A549 (cell line): Measurements from ENCODE around the gene UBE2D1. TPM values are rescaled to one million over a fixed set of nuclear protein-coding genes. Genes with fewer than 3 reads are reported as not detected.
A peak's percentile ranks its signal among the peaks of the same experiment; 100 is the strongest.

Experiments used
- ATAC-seq, 2 experiments: fragments of 200-7000 bp in 1 of 2; fragments of >200 bp in 1 of 2; cut with Nextera tagmentation in 1 of 2; cut with Tn5 transposase in 1 of 2; 3 replicates each; pipeline versions ENCODE4 v1.8.0 to v1.9.1; 2018 to 2020; ENCODE audit warnings: mild to moderate bottlenecking in 1 of 2, moderate library complexity in 1 of 2
- CTCF ChIA-PET: fragments of 300-600 bp; sonication (Branson Sonifier 250); formaldehyde crosslinking; extraction: SDS; loops from one replicate; lab custom pipeline; 2021; ENCODE audit warnings: antibody characterized with exemption, inconsistent platforms; lab: Yijun Ruan, JAX
- POLR2A ChIA-PET: fragments of 350-600 bp; formaldehyde crosslinking; extraction: SDS; loops from one replicate; lab custom pipeline; 2021; ENCODE audit warnings: antibody characterized with exemption, inconsistent platforms; lab: Yijun Ruan, JAX
- DNase-seq, 2 experiments: peaks; one replicate each; pipeline versions ENCODE4 v3.0.0 to v3.0.0-alpha.2; 2011 to 2016; ENCODE audit warnings: low read depth in 1 of 2, low spot score in 1 of 2
- FAIRE-seq: peaks from 2 replicates; lab custom pipeline; 2011; peaks lifted over from hg19 to GRCh38; lab: Jason Lieb, UNC
- H3K27ac ChIP-seq, 2 experiments: fragments of >200 bp; sonication (Bioruptor Twin); formaldehyde crosslinking; 3 replicates each; pipeline ENCODE4 v1.5.1; 2016 to 2017
- H3K4me1 ChIP-seq: fragments of >200 bp; sonication (Bioruptor Twin); formaldehyde crosslinking; 3 replicates; pipeline ENCODE4 v1.6.1; 2016
- H3K4me2 ChIP-seq: fragments of >200 bp; sonication (Bioruptor Twin); formaldehyde crosslinking; 3 replicates; pipeline ENCODE4 v1.6.1; 2016
- H3K4me3 ChIP-seq: fragments of >200 bp; sonication (Bioruptor Twin); formaldehyde crosslinking; 3 replicates; pipeline ENCODE4 v1.5.1; 2016
- H3K9me3 ChIP-seq: fragments of >200 bp; sonication (Bioruptor Twin); formaldehyde crosslinking; 3 replicates; pipeline ENCODE4 v1.6.1; 2016
- ATOH8 ChIP-seq: fragments of 250-450 bp; sonication (Bioruptor Pico); IDR thresholded peaks from 2 replicates; pipeline ENCODE4 v1.5.0; 2020; ENCODE audit warnings: low read depth, mild to moderate bottlenecking, moderate library complexity
- BHLHE40 ChIP-seq: IDR thresholded peaks from 2 replicates; pipeline ENCODE4 v1.6.1; 2012; ENCODE audit warnings: low read depth, low read length, inconsistent platforms
- CBX8 ChIP-seq: fragments of 200-600 bp; sonication (generic); IDR thresholded peaks from 2 replicates; pipeline ENCODE4 v1.6.1; 2016
- CEBPB ChIP-seq, 2 experiments: fragments of >200 bp in 1 of 2; sonication (Bioruptor Twin) in 1 of 2; formaldehyde crosslinking in 1 of 2; IDR thresholded peaks; 2 replicates each; pipeline ENCODE4 v1.6.1; 2012 to 2016
- E2F6 ChIP-seq: IDR thresholded peaks from 2 replicates; pipeline ENCODE4 v1.6.1; 2012; ENCODE audit warnings: low read depth, borderline replicate concordance
- EHF ChIP-seq: fragments of 250-450 bp; sonication (Bioruptor Pico); IDR thresholded peaks from 2 replicates; pipeline ENCODE4 v1.5.0; 2020; ENCODE audit warnings: mild to moderate bottlenecking
- ESRRA ChIP-seq: fragments of 150-350 bp; IDR thresholded peaks from 2 replicates; pipeline ENCODE4 v1.6.1; 2014; ENCODE audit warnings: mild to moderate bottlenecking, low read length, borderline replicate concordance
- FOSL2 ChIP-seq, 2 experiments: fragments of 450-650 bp in 1 of 2; fragments of >200 bp in 1 of 2; sonication (Bioruptor Twin) in 1 of 2; formaldehyde crosslinking; IDR thresholded peaks; 2 replicates each; pipeline versions ENCODE4 v1.5.0 to v1.6.1; 2016 to 2020; ENCODE audit warnings: mild to moderate bottlenecking in 1 of 2, moderate library complexity in 1 of 2
- HDAC2 ChIP-seq: fragments of 200-600 bp; sonication (generic); IDR thresholded peaks from 2 replicates; pipeline ENCODE4 v1.6.1; 2016
- HES2 ChIP-seq: fragments of >200 bp; sonication (Bioruptor Twin); formaldehyde crosslinking; IDR thresholded peaks from 2 replicates; pipeline ENCODE4 v1.6.1; 2016
- HEYL ChIP-seq: fragments of 250-450 bp; sonication (Bioruptor Pico); IDR thresholded peaks from 2 replicates; pipeline ENCODE4 v1.8.0; 2021; ENCODE audit warnings: mild to moderate bottlenecking, moderate library complexity
- HMGXB4 ChIP-seq: fragments of 250-450 bp; sonication (Bioruptor Pico); IDR thresholded peaks from 2 replicates; pipeline ENCODE4 v1.5.0; 2021; ENCODE audit warnings: mild to moderate bottlenecking, moderate library complexity, borderline replicate concordance
- HOXB13 ChIP-seq: fragments of 250-450 bp; sonication (Bioruptor Pico); IDR thresholded peaks from 2 replicates; pipeline ENCODE4 v1.5.0; 2020; ENCODE audit warnings: low read depth, mild to moderate bottlenecking, moderate library complexity
- HOXB5 ChIP-seq: fragments of 250-450 bp; sonication (Bioruptor Pico); IDR thresholded peaks from 2 replicates; pipeline ENCODE4 v1.5.0; 2020; ENCODE audit warnings: mild to moderate bottlenecking, moderate library complexity
- KDM1A ChIP-seq: fragments of 200-600 bp; sonication (generic); IDR thresholded peaks from 2 replicates; pipeline ENCODE4 v1.6.1; 2016; ENCODE audit warnings: low read depth, mild to moderate bottlenecking
- KDM5A ChIP-seq: fragments of 200-600 bp; sonication (generic); IDR thresholded peaks from 2 replicates; pipeline ENCODE4 v1.6.1; 2016; ENCODE audit warnings: antibody characterized with exemption, mild to moderate bottlenecking
- NR3C1 ChIP-seq: fragments of >200 bp; sonication (Bioruptor Twin); formaldehyde crosslinking; IDR thresholded peaks from 3 replicates; pipeline ENCODE4 v1.6.1; 2017
- POLR2AphosphoS2 ChIP-seq: conservative IDR thresholded peaks from 2 replicates; pipeline ENCODE4 v1.6.1; 2012; ENCODE audit warnings: low read length, improper control_type of control experiment, inconsistent platforms
- RAD21 ChIP-seq, 2 experiments: fragments of >200 bp in 1 of 2; sonication (Bioruptor Twin) in 1 of 2; formaldehyde crosslinking in 1 of 2; IDR thresholded peaks in 1 of 2; conservative IDR thresholded peaks in 1 of 2; 2 replicates in 1 of 2; 3 replicates in 1 of 2; pipeline ENCODE4 v1.6.1; 2012 to 2018; ENCODE audit warnings: inconsistent platforms in 1 of 2
- RARB ChIP-seq: fragments of 250-450 bp; sonication (Bioruptor Pico); IDR thresholded peaks from 2 replicates; pipeline ENCODE4 v1.8.0; 2021; ENCODE audit warnings: mild to moderate bottlenecking, moderate library complexity
- REST ChIP-seq: fragments of 200-600 bp; sonication (generic); IDR thresholded peaks from 2 replicates; pipeline ENCODE4 v1.6.1; 2016; ENCODE audit warnings: antibody characterized with exemption, mild to moderate bottlenecking, moderate library complexity
- RFX5 ChIP-seq: fragments of 450-650 bp; IDR thresholded peaks from 2 replicates; pipeline ENCODE4 v1.7.1; 2014; ENCODE audit warnings: antibody characterized with exemption, mild to moderate bottlenecking, moderate library complexity
- SMC3 ChIP-seq: fragments of >200 bp; sonication (Bioruptor Twin); formaldehyde crosslinking; IDR thresholded peaks from 3 replicates; pipeline ENCODE4 v1.6.1; 2018; ENCODE audit warnings: inconsistent platforms
- TP53 ChIP-seq: fragments of 250-450 bp; sonication (Bioruptor Pico); IDR thresholded peaks from 2 replicates; pipeline ENCODE4 v1.5.0; 2021; ENCODE audit warnings: mild to moderate bottlenecking, moderate library complexity
- ZNF302 ChIP-seq: fragments of 250-450 bp; sonication (Bioruptor Pico); IDR thresholded peaks from 2 replicates; pipeline ENCODE4 v1.9.0; 2021; ENCODE audit warnings: inconsistent platforms, mild to moderate bottlenecking, moderate library complexity
- WGBS: methylation state at CpG from one replicate; pipeline ENCODE4 v1.1.6; 2017; ENCODE audit errors: missing lambda C conversion rate; 5-methylcytosine and 5-hydroxymethylcytosine counted together
- polyA plus RNA-seq, 4 experiments: library from polyadenylated mRNA; depleted of rRNA in 3 of 4; stranded (reverse); fragments of >200 nt; fragmentation: RNase III in 1 of 4; extraction: RNeasy Plus Mini Kit Qiagen cat#74134 plus additional on column Dnase treatment in 1 of 4; gene quantifications; 2 replicates in 3 of 4; 3 replicates in 1 of 4; pipeline ENCODE4 v1.2.3, GENCODE V29; 2011 to 2017

Gene UBE2D1
- polyA plus RNA-seq, 2 of the 4 experiments (the other 2 are of a cell fraction): 18.1 to 40.5 TPM

GRCh38 chr10:58372607-58373441, 38.0 kb downstream of the UBE2D1 start (continued):
- no peak for TF ChIP-seq E2F6
- no peak for TF ChIP-seq HOXB5 (CRISPR knock-in tag)

- H3K27ac ChIP-seq: no peak overlapping the region
- ChIA-PET CTCF (interaction anchor here (1.1 to 1.3 kb wide), 2 partner anchors 11 to 14 kb away, joined by 3 read pairs; no protein-coding TSS in a partner anchor), POLR2A (no interaction called here)
- 53% methylated on average over 3 of the region's 3 CpGs for WGBS
- no peaks in the 10 kb centered on the region for H3K9me3 ChIP-seq
- no peak overlapping the region for H3K4me2 ChIP-seq
- no peak for TF ChIP-seq HES2
- TF ChIP-seq ZNF302 (CRISPR knock-in tag): no peak
- no peak for TF ChIP-seq CBX8
- no peak for TF ChIP-seq RARB (CRISPR knock-in tag)
- TF ChIP-seq KDM5A: no peak
- TF ChIP-seq NR3C1: no peak
- TF ChIP-seq KDM1A: no peak
- TF ChIP-seq SMC3: no peak
- no peak for TF ChIP-seq POLR2AphosphoS2
- TF ChIP-seq RFX5: no peak
- TF ChIP-seq ATOH8 (CRISPR knock-in tag): no peak
- no peak for TF ChIP-seq HOXB13
- TF ChIP-seq HDAC2: no peak
- TF ChIP-seq TP53: no peak
- TF ChIP-seq CEBPB (IDR thresholded peaks at IDR 0.05): no peak
- no peak for TF ChIP-seq HMGXB4 (CRISPR knock-in tag)
- peaks cover 4% of the 10 kb centered on the region; the same call in 1 of the 3 replicates for H3K4me1 ChIP-seq
- DNase-seq (peak in 1 of 2 experiments; percentile 16), ATAC-seq (peak; percentile 33 to 50; a peak in 2 of 6 replicates), FAIRE-seq (no peak)
- H3K4me3 ChIP-seq: no peak overlapping the region
These were observed 38.6 kb downstream of the UBE2D1 start for GRCh38 chr10:58373442-58373827.

- H3K4me1 ChIP-seq: peaks cover 13% of the 10 kb centered on the region; the same call in 2 of the 3 replicates
- H3K4me3 ChIP-seq: no peak overlapping the region
- ChIA-PET POLR2A (interaction anchor here (1.0 kb wide), 1 partner anchor 17 kb away, joined by 3 read pairs; no protein-coding TSS in a partner anchor), CTCF (interaction anchor here (1.9 kb wide), 1 partner anchor 83 kb away, joined by 7 read pairs; no protein-coding TSS in a partner anchor)
- FAIRE-seq (no peak), ATAC-seq (no peak), DNase-seq (no peak)
- no peak overlapping the region for H3K4me2 ChIP-seq
- H3K9me3 ChIP-seq: no peaks in the 10 kb centered on the region
- H3K27ac ChIP-seq: no peak overlapping the region
- no peak for TF ChIP-seq KDM1A
- TF ChIP-seq BHLHE40: no peak
- no peak for TF ChIP-seq HEYL (CRISPR knock-in tag)
- TF ChIP-seq ZNF302 (CRISPR knock-in tag): no peak
- TF ChIP-seq FOSL2 (IDR thresholded peaks at IDR 0.05): no peak
- TF ChIP-seq FOSL2 (CRISPR knock-in tag; IDR thresholded peaks at IDR 0.05): no peak
- no peak for TF ChIP-seq RAD21 (conservative IDR thresholded peaks at IDR 0.05 in 1 of 2, IDR thresholded peaks at IDR 0.05 in 1 of 2)
- no peak for TF ChIP-seq ESRRA
- TF ChIP-seq REST: no peak
- TF ChIP-seq EHF (CRISPR knock-in tag): no peak
- no peak for TF ChIP-seq RARB (CRISPR knock-in tag)
- no peak for TF ChIP-seq HDAC2
- WGBS: 62% methylated on average over 2 of the region's 2 CpGs
These were observed 47.7 kb downstream of the UBE2D1 start for GRCh38 chr10:58382489-58382995.
